A673 (cell line): ENCODE data around the gene KERA. TPM values are rescaled to one million over a fixed set of nuclear protein-coding genes. Genes with fewer than 3 reads are reported as not detected.

Experiments used
- BruUV-seq: library from RNA; stranded (reverse); fragments of 400-500 nt; replicated peaks from 2 replicates; lab custom pipeline; 2021; lab: Mats Ljungman, UMichigan
- CTCF ChIA-PET: fragments of 300-600 bp; sonication (Branson Sonifier 250); formaldehyde crosslinking; loops from one replicate; lab custom pipeline; 2022; ENCODE audit warnings: antibody characterized with exemption; lab: Charles Lee
- POLR2A ChIA-PET: fragments of 300-600 bp; sonication (Branson Sonifier 250); formaldehyde crosslinking; loops from one replicate; lab custom pipeline; 2022; ENCODE audit warnings: antibody characterized with exemption; ENCODE audit not compliant: low non-redundant PET; lab: Charles Lee
- DNase-seq: peaks from one replicate; pipeline ENCODE4 v3.0.0-alpha.2; 2015; ENCODE audit warnings: low spot score
- H3K27ac ChIP-seq: fragments of 200-600 bp; sonication (generic); 2 replicates; pipeline ENCODE4 v1.5.1; 2016; ENCODE audit warnings: mixed run types, low read depth, mild to moderate bottlenecking, mixed read lengths, antibody characterized with exemption, low read length; ENCODE audit not compliant: poor library complexity, severe bottlenecking
- H3K27me3 ChIP-seq: fragments of 200-600 bp; sonication (generic); replicated peaks from 2 replicates; pipeline ENCODE4 v1.6.1; 2017; ENCODE audit warnings: mixed run types, low read depth, mild to moderate bottlenecking, mixed read lengths, antibody characterized with exemption, low read length; ENCODE audit not compliant: insufficient read depth, poor library complexity
- H3K36me3 ChIP-seq: fragments of 200-600 bp; sonication (generic); 2 replicates; pipeline ENCODE4 v1.6.1; 2016; ENCODE audit warnings: mixed run types, mild to moderate bottlenecking, mixed read lengths, antibody characterized with exemption, low read length; ENCODE audit not compliant: insufficient read depth, poor library complexity, severe bottlenecking
- H3K4me1 ChIP-seq: fragments of 200-600 bp; sonication (generic); 2 replicates; pipeline ENCODE4 v1.6.1; 2017; ENCODE audit warnings: mixed run types, mild to moderate bottlenecking, mixed read lengths, antibody characterized with exemption, low read length; ENCODE audit not compliant: insufficient read depth, poor library complexity, severe bottlenecking
- H3K4me3 ChIP-seq: fragments of 200-600 bp; sonication (generic); 2 replicates; pipeline ENCODE4 v1.5.1; 2016; ENCODE audit warnings: low read depth, mixed run types, mild to moderate bottlenecking, mixed read lengths, low read length; ENCODE audit not compliant: poor library complexity, severe bottlenecking
- H3K9me3 ChIP-seq: fragments of 200-600 bp; sonication (generic); 2 replicates; pipeline ENCODE4 v1.6.1; 2016; ENCODE audit warnings: mixed run types, low read depth, mild to moderate bottlenecking, mixed read lengths, antibody characterized with exemption, low read length; ENCODE audit not compliant: poor library complexity, severe bottlenecking
- CTCF ChIP-seq: fragments of 300-800, 200-600 bp; sonication (generic); conservative IDR thresholded peaks from 2 replicates; pipeline ENCODE4 v1.5.1; 2017; ENCODE audit warnings: low read depth, mild to moderate bottlenecking, antibody characterized with exemption, low read length, moderate library complexity, mixed read lengths
- EZH2 ChIP-seq: fragments of 200-600 bp; sonication (generic); IDR thresholded peaks from 2 replicates; pipeline ENCODE4 v1.6.1; 2017; ENCODE audit warnings: borderline replicate concordance, low read depth, mild to moderate bottlenecking, mixed read lengths, antibody characterized with exemption, low read length; ENCODE audit not compliant: poor library complexity, severe bottlenecking
- intact Hi-C: fragments of 100-400 bp; cut with micrococcal nuclease; formaldehyde crosslinking; loops from one replicate; pipeline ENCODE4 v1.10.0; 2022; ENCODE audit not compliant: unreplicated experiment
- total RNA-seq: library from RNA; stranded (reverse); gene quantifications from 2 replicates; pipeline ENCODE4 v1.2.3, GENCODE V29; 2021

The KERA gene
- total RNA-seq, 1 experiment from 2014 or later, result not detected

GRCh38 chr12:91052026-91052425, 5.8 kb downstream of the KERA start:
- intact Hi-C loops, result no loop called here
- ChIA-PET POLR2A (no interaction called here), CTCF (no interaction called here)

DNA sequence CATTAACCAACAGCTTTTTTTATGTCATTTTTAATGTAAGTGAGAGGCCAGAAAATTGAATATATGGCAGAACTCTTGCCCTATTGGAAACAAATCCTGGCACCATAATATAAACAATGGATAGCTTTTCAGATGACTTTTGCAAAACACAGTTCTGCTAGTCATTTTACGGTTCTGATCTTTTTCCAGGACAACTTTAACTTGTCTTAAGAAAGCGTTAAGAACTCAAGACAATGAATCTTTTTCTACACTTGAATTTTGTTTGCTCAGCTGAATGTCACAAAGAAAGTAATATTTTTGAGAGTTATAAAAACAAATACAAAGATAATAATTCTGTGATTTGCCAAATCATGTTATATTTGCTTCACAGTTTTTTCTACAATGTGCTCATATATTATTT, 13.2 kb downstream of the KERA start:
- Histone ChIP-seq H3K36me3 (no peaks in the 10 kb centered on the region), H3K9me3 (no peaks in the 10 kb centered on the region), H3K27me3 (no peaks in the 10 kb centered on the region), H3K4me3 (no peak overlapping the region), H3K27ac (no peak overlapping the region), H3K4me1 (no peaks in the 10 kb centered on the region)
- CTCF ChIA-PET, result no interaction called here
- intact Hi-C loops, result no loop called here
- POLR2A ChIA-PET, result no interaction called here
- no TSS peak for BruUV-seq
- DNase-seq, result no peak
- no peak for TF ChIP-seq CTCF
- TF ChIP-seq EZH2, result no peak

More at GRCh38 chr12:91052026-91052425, 5.8 kb downstream of the KERA start:
- Histone ChIP-seq H3K36me3 (no peaks in the 10 kb centered on the region), H3K4me1 (no peaks in the 10 kb centered on the region), H3K4me3 (no peak overlapping the region), H3K27ac (no peak overlapping the region), H3K27me3 (no peaks in the 10 kb centered on the region), H3K9me3 (no peaks in the 10 kb centered on the region)
- no peak for TF ChIP-seq EZH2
- no peak for TF ChIP-seq CTCF
- BruUV-seq, result no TSS peak
- no peak for DNase-seq

- intact Hi-C loops, result no loop called here
- CTCF ChIA-PET, result no interaction called here
- DNase-seq, result no peak
- Histone ChIP-seq H3K36me3 (no peaks in the 10 kb centered on the region), H3K27me3 (no peaks in the 10 kb centered on the region), H3K4me3 (no peak overlapping the region), H3K4me1 (no peaks in the 10 kb centered on the region), H3K27ac (no peak overlapping the region), H3K9me3 (no peaks in the 10 kb centered on the region)
- POLR2A ChIA-PET, result no interaction called here
- TF ChIP-seq EZH2 (no peak), CTCF (no peak)
- no TSS peak for BruUV-seq
Measured at GRCh38 chr12:91043408-91043807, 14.4 kb downstream of the KERA start.
